Measurements from ENCODE around the gene TSHZ2.

Gene TSHZ2

DNA sequence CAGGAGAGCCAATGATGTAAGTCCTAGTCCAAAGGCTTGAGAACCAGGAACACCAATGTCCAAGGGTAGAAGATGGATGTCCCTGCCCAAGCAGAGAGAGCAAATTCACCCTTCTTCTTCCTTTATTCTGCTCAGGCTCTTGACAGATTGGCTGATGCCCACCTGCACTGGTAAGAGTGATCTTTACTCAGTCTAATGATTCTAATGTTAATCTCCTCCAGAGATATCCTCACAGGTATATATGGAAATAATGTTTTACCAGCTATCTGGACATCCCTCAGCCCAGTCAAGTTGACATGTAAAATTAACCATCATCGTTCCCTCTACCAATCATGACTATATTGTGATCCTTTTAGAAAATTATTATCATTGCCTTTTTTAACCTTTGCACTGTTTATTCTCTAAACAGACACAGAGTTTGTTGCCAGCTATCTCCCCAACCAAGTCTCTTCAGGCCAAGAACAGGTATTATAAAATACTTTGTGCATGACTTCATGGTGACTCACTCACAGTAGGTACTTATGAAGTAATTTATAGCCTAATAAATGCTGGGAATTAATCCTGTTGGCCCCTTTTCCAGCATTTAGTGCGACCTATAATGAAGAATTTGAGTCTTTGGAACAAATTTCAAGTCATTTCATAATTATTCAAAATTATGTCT lies 26.2 kb upstream of the TSHZ2 start:
- TF ChIP-seq CTCF (IDR thresholded peaks at IDR 0.05; ENCODE audit: low read depth, low read length, missing control alignments) = no peak
- H3K4me3 ChIP-seq (replicated peaks; ENCODE audit: low read depth, low read length) = no peak overlapping the region
- no peak for DNase-seq (ENCODE audit: extremely low read depth, low read depth)

- H3K4me3 ChIP-seq (replicated peaks; ENCODE audit: low read depth, low read length) = no peak overlapping the region
- TF ChIP-seq CTCF (IDR thresholded peaks at IDR 0.05; ENCODE audit: low read depth, low read length, missing control alignments) = no peak
- no peak for DNase-seq (ENCODE audit: extremely low read depth, low read depth)
Observed at GRCh38 chr20:52948491-52948890, 23.7 kb upstream of the TSHZ2 start.

- DNase-seq (ENCODE audit: extremely low read depth, low read depth) = no peak
- H3K4me3 ChIP-seq (replicated peaks; ENCODE audit: low read depth, low read length) = no peak overlapping the region
- no peak for TF ChIP-seq CTCF (IDR thresholded peaks at IDR 0.05; ENCODE audit: low read depth, low read length, missing control alignments)
Observed at GRCh38 chr20:52953020-52953419, 19.1 kb upstream of the TSHZ2 start.

DNA sequence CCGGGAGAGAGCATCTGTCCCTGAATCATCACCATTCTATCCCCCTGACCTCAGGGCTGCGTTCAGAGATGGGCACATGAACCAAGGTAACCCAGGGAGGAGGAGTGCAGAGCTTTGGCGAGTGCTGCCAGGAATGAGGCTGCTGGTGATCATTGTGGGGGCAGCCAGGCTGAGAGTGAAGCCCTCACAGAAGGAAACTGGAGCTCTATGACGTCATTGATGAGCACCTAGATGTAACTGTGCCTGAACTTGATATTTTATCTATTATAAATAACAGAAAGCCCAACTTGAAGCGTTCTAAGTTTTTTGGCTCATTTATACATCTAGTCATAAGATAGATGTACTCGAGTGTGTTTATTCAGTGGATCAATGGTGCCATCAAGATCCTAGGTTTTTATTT lies 17.3 kb upstream of the TSHZ2 start:
- no peak overlapping the region for H3K4me3 ChIP-seq (replicated peaks; ENCODE audit: low read depth, low read length)
- no peak for DNase-seq (ENCODE audit: extremely low read depth, low read depth)
- no peak for TF ChIP-seq CTCF (IDR thresholded peaks at IDR 0.05; ENCODE audit: low read depth, low read length, missing control alignments)

- TF ChIP-seq CTCF (IDR thresholded peaks at IDR 0.05; ENCODE audit: low read depth, low read length, missing control alignments) = no peak
- H3K4me3 ChIP-seq (replicated peaks; ENCODE audit: low read depth, low read length) = no peak overlapping the region
- DNase-seq (ENCODE audit: extremely low read depth, low read depth) = no peak
Observed at GRCh38 chr20:52958211-52958610, 13.9 kb upstream of the TSHZ2 start.

GRCh38 chr20:52959125-52959524 lies 13.0 kb upstream of the TSHZ2 start:
- no peak for TF ChIP-seq CTCF (IDR thresholded peaks at IDR 0.05; ENCODE audit: low read depth, low read length, missing control alignments)

GRCh38 chr20:52962183-52962582 lies 10.0 kb upstream of the TSHZ2 start:
- no peak for DNase-seq (ENCODE audit: extremely low read depth, low read depth)
- H3K4me3 ChIP-seq (replicated peaks; ENCODE audit: low read depth, low read length) = no peak overlapping the region
- no peak for TF ChIP-seq CTCF (IDR thresholded peaks at IDR 0.05; ENCODE audit: low read depth, low read length, missing control alignments)

More at GRCh38 chr20:52959125-52959524, 13.0 kb upstream of the TSHZ2 start:
- H3K4me3 ChIP-seq (replicated peaks; ENCODE audit: low read depth, low read length) = no peak overlapping the region
- no peak for DNase-seq (ENCODE audit: extremely low read depth, low read depth)
